Glomerular endothelial cell (primary cell): ENCODE measurements around the gene PRDM16. TPM values are rescaled to one million over a fixed set of nuclear protein-coding genes. Genes with fewer than 3 reads are reported as not detected.

Source experiments
- DNase-seq: peaks from one replicate; pipeline ENCODE4 v3.0.0-alpha.2; 2011; ENCODE audit warnings: low read depth, low spot score; ENCODE audit errors: extremely low read depth
- total RNA-seq: library from RNA; depleted of rRNA; stranded (reverse); fragments of >200 nt; gene quantifications from 2 replicates; pipeline ENCODE4 v1.2.3, GENCODE V29; 2015

The PRDM16 gene
- total RNA-seq, 1 donor from 2014 or later, result 0.12 TPM

GRCh38 chr1:3099861-3100260, 30.9 kb downstream of the PRDM16 start:
- no peak for DNase-seq

- DNase-seq, result no peak
These were observed 32.3 kb downstream of the PRDM16 start for GRCh38 chr1:3101124-3101939.

- no peak for DNase-seq
These were observed 33.6 kb downstream of the PRDM16 start for GRCh38 chr1:3102641-3103040.

- no peak for DNase-seq
These were observed 35.1 kb downstream of the PRDM16 start for GRCh38 chr1:3103967-3104677.

- no peak for DNase-seq
These were observed 36.3 kb downstream of the PRDM16 start for GRCh38 chr1:3105167-3105863.

- no peak for DNase-seq
These were observed 37.2 kb downstream of the PRDM16 start for GRCh38 chr1:3106216-3106615.

GRCh38 chr1:3107201-3107600, 38.2 kb downstream of the PRDM16 start:
- DNase-seq, result no peak

- no peak for DNase-seq
These were observed 40.4 kb downstream of the PRDM16 start for GRCh38 chr1:3109355-3109754.

- no peak for DNase-seq
These were observed 42.5 kb downstream of the PRDM16 start for GRCh38 chr1:3111348-3112021.

GRCh38 chr1:3112526-3112925, 43.5 kb downstream of the PRDM16 start:
- no peak for DNase-seq

GRCh38 chr1:3113047-3113740, 44.2 kb downstream of the PRDM16 start:
- DNase-seq, result no peak

GRCh38 chr1:3113741-3114056, 44.7 kb downstream of the PRDM16 start:
- DNase-seq, result no peak

- no peak for DNase-seq
These were observed 45.2 kb downstream of the PRDM16 start for GRCh38 chr1:3114131-3114744.

GRCh38 chr1:3114846-3115245, 45.8 kb downstream of the PRDM16 start:
- DNase-seq, result no peak

GRCh38 chr1:3115275-3116149, 46.5 kb downstream of the PRDM16 start:
- no peak for DNase-seq

GRCh38 chr1:3116150-3116510, 47.1 kb downstream of the PRDM16 start:
- no peak for DNase-seq

GRCh38 chr1:3116560-3116959, 47.6 kb downstream of the PRDM16 start:
- DNase-seq, result no peak

- DNase-seq, result no peak
These were observed 48.9 kb downstream of the PRDM16 start for GRCh38 chr1:3117879-3118278.

GRCh38 chr1:3119061-3119460, 50.1 kb downstream of the PRDM16 start:
- no peak for DNase-seq
